Prostate gland (tissue), 2 donors: ENCODE data around the gene PPP2R5B.

ENCODE experiments used
- CTCF ChIP-seq, 4 experiments: fragments of 200-600 bp in 2 of 4; fragments of 450-650 bp in 2 of 4; sonication (generic) in 2 of 4; IDR thresholded peaks; 1 replicate in 3 of 4; 2 replicates in 1 of 4; pipeline ENCODE4 v1.5.1; 2016 to 2019; ENCODE audit warnings: antibody characterized with exemption in 4 of 4, mild to moderate bottlenecking in 2 of 4, moderate library complexity in 2 of 4
- POLR2A ChIP-seq: fragments of 450-650 bp; IDR thresholded peaks from one replicate; pipeline ENCODE4 v1.6.1; 2016; ENCODE audit warnings: antibody characterized with exemption, mild to moderate bottlenecking

GRCh38 chr11:64951529-64951928 is 27.0 kb downstream of the PPP2R5B start:
- no peak for TF ChIP-seq CTCF (IDR thresholded peaks at IDR 0.05)
- TF ChIP-seq POLR2A: no peak
